Tibial artery (tissue), 4 donors: ENCODE results near the gene PSAPL1.

Experiments
- DNase-seq, 2 donors: peaks; one replicate each; pipeline ENCODE4 v3.0.0-alpha.2; 2019
- H3K27ac ChIP-seq, 2 donors: fragments of 200-600 bp; sonication (generic) in 1 of 2; 1 replicate in 1 of 2; 2 replicates in 1 of 2; pipeline ENCODE4 v1.5.1; 2018 to 2019; ENCODE audit warnings: mild to moderate bottlenecking in 1 of 2
- H3K27me3 ChIP-seq, 2 donors: fragments of 200-600 bp; sonication (generic) in 1 of 2; one replicate each; pipeline versions ENCODE4 v1.5.1 to v1.6.0; 2016 to 2019
- H3K36me3 ChIP-seq, 3 donors: fragments of 200-600 bp; sonication (generic) in 2 of 3; one replicate each; pipeline ENCODE4 v1.5.1; 2016 to 2019; ENCODE audit warnings: mild to moderate bottlenecking in 2 of 3
- H3K4me1 ChIP-seq, 4 donors: fragments of 200-600 bp; sonication (generic) in 2 of 4; 1 replicate in 3 of 4; 2 replicates in 1 of 4; pipeline ENCODE4 v1.5.1; 2016 to 2019
- H3K4me3 ChIP-seq, 2 donors: fragments of 200-600 bp; sonication (generic) in 1 of 2; 1 replicate in 1 of 2; 2 replicates in 1 of 2; pipeline ENCODE4 v1.5.1; 2018 to 2019; ENCODE audit warnings: mild to moderate bottlenecking in 2 of 2
- H3K9me3 ChIP-seq, 3 donors: fragments of 200-600 bp; sonication (generic) in 1 of 3; one replicate each; pipeline ENCODE4 v1.5.1; 2016 to 2019
- intact Hi-C: fragments of 100-400 bp; cut with DNase I; formaldehyde crosslinking; loops from one replicate; pipeline ENCODE4 v1.15.0; 2023; ENCODE audit warnings: low total_unique reads
- TF ChIP-seq, protein P1 (sequence below), 2 experiments: fragments of 200-600 bp in 1 of 2; fragments of 450-650 bp in 1 of 2; IDR thresholded peaks; one replicate each; pipeline ENCODE4 v1.5.1; 2017 to 2019; ENCODE audit warnings: antibody characterized with exemption in 2 of 2, mild to moderate bottlenecking in 1 of 2, moderate library complexity in 1 of 2

Gene PSAPL1

DNA sequence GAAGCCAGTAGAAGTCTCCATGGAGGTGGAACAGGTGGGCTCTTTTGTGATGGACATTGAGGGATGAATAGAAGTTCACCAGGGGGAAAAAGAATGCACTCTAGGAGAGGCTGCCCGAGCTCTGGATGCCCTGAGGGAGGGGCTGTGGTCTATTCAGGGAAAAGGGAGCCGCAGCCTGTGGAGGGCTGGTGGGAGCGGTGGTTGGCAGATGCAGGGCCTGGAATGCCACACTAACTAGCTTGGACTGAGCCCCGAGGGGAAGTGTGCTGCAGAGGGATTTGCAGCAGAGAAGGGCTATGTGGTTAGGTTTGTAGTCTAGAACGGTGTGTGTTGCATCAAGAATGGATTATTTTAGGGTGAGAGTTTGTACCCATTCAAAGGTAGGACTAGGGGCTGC, 29.5 kb upstream of the PSAPL1 start:
- Histone ChIP-seq H3K4me3 (no peak overlapping the region), H3K27me3 (no peaks in the 10 kb centered on the region), H3K36me3 (no peaks in the 10 kb centered on the region), H3K9me3 (peaks cover 0 to 16% (median 4%) of the 10 kb centered on the region in 3 donors), H3K4me1 (no peaks in the 10 kb centered on the region), H3K27ac (no peak overlapping the region)
- intact Hi-C loops = no loop called here
- TF ChIP-seq, protein P1, sequence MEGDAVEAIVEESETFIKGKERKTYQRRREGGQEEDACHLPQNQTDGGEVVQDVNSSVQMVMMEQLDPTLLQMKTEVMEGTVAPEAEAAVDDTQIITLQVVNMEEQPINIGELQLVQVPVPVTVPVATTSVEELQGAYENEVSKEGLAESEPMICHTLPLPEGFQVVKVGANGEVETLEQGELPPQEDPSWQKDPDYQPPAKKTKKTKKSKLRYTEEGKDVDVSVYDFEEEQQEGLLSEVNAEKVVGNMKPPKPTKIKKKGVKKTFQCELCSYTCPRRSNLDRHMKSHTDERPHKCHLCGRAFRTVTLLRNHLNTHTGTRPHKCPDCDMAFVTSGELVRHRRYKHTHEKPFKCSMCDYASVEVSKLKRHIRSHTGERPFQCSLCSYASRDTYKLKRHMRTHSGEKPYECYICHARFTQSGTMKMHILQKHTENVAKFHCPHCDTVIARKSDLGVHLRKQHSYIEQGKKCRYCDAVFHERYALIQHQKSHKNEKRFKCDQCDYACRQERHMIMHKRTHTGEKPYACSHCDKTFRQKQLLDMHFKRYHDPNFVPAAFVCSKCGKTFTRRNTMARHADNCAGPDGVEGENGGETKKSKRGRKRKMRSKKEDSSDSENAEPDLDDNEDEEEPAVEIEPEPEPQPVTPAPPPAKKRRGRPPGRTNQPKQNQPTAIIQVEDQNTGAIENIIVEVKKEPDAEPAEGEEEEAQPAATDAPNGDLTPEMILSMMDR (IDR thresholded peaks at IDR 0.05) = no peak
- no peak for DNase-seq

DNA sequence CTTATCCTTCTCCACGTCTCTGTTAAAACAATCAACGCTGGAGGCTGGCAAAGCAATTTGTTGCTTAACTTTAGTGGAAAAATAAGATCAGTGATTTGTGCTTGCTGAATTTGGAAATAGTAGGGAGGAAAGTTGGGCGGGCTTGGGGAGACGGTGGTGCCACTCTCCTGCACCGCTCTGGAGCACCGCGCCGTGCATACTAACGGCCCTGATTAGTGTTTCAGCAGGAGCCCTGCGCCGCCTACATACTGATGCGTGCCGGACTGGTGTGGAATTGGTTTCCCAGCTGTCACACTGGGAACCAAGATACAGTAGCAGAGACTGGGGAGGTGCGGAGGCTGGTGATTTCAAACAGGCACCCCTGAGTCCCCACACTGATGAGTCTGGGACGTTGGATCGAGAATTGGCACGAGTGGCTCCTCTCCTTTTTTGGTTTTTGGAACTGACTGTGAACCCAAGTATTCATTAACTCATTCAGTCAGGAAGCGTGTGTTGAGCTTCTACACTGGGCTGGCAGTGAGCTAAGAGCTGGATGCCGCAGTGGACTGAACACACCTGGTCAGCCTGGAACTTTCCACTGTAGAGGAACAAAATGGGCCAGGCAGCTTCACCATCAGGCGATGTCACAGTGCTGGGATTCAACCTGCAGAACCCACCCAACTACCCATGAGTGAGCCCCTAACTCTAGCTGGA, 29.0 kb upstream of the PSAPL1 start:
- TF ChIP-seq, protein P1 (IDR thresholded peaks at IDR 0.05) = no peak
- H3K36me3 ChIP-seq = no peaks in the 10 kb centered on the region
- H3K27me3 ChIP-seq = no peaks in the 10 kb centered on the region
- H3K4me1 ChIP-seq = no peaks in the 10 kb centered on the region
- intact Hi-C loops = no loop called here
- H3K4me3 ChIP-seq = no peak overlapping the region
- DNase-seq = no peak
- no peak overlapping the region for H3K27ac ChIP-seq
- peaks cover 0 to 16% (median 4%) of the 10 kb centered on the region in 3 donors for H3K9me3 ChIP-seq

DNA sequence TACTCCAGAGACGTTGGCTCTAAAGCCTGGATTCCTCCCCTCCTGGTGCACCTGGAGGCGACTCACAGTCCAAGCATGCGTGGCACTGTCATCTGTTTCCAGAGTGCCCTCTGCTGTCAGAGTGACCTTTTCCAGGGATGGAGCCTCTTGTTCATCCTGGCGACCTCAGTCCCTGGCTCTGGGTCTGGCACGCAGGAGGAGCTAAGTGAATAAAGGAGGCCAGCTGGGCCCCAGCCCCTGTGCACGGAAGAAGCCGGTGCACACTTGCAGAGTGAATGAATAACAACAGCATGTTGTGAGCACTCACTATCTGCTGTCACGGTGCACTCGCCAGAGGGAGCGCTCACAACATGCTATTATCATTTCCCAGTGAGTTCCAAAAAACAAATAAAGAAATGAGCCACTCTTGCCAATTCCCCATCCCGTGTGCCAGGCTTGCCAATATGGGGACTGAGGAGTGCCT, 27.8 kb upstream of the PSAPL1 start:
- DNase-seq = no peak
- no peaks in the 10 kb centered on the region for H3K27me3 ChIP-seq

DNA sequence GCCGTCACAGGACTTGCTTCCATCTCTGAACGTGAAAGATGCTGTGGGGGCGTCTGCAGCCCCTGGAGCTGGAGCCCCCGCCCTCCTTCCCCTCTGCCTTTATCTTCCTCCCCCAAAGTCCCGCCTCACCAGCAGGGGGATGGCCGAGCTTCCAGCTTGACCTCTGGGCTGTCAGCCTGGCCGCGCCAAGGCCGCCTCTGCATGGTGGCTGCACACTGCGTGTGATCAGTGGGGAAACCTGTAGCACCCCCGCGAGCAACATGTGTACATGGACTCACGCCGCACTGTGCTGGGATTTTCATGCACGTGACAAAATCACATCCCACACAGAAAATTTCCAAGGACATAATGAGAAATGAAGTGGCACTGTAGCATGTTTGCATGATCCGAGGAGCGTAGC, 26.5 kb upstream of the PSAPL1 start:
- TF ChIP-seq, protein P1 (IDR thresholded peaks at IDR 0.05) = no peak
- Histone ChIP-seq H3K27me3 (no peaks in the 10 kb centered on the region), H3K36me3 (no peaks in the 10 kb centered on the region), H3K4me3 (no peak overlapping the region), H3K9me3 (peaks cover 0 to 10% (median 4%) of the 10 kb centered on the region in 3 donors), H3K27ac (no peak overlapping the region), H3K4me1 (no peaks in the 10 kb centered on the region)
- intact Hi-C loops = no loop called here
- DNase-seq = no peak

More for the DNA sequence above, 27.8 kb upstream of the PSAPL1 start:
- H3K9me3 ChIP-seq = peaks cover 0 to 16% (median 4%) of the 10 kb centered on the region in 3 donors
- TF ChIP-seq, protein P1 (IDR thresholded peaks at IDR 0.05) = no peak
- H3K4me1 ChIP-seq = no peaks in the 10 kb centered on the region
- H3K4me3 ChIP-seq = no peak overlapping the region
- no peaks in the 10 kb centered on the region for H3K36me3 ChIP-seq
- intact Hi-C loops = no loop called here
- no peak overlapping the region for H3K27ac ChIP-seq

DNA sequence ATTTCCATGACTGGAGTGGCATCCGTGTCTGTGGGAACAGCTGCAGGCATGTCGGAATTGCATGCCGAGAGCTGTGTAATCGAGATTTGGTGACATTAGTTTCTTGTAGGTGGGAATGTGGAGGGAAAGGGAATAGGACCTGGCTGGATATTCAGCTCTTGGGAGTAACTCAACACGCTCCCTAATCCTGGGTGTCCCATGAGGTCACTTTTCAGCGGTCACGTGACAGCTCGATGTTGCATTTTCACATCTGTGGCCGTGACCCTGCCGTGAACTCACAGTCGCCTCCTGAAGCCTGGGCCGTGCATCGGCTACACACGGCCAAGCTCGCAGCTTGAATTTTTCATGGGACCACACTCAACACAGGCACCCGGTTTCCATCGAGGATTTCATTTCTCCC, 25.8 kb upstream of the PSAPL1 start:
- no peaks in the 10 kb centered on the region for H3K36me3 ChIP-seq
- TF ChIP-seq, protein P1 (IDR thresholded peaks at IDR 0.05) = no peak
- no peaks in the 10 kb centered on the region for H3K27me3 ChIP-seq
- no peak overlapping the region for H3K4me3 ChIP-seq
- no peak overlapping the region for H3K27ac ChIP-seq
- no peak for DNase-seq
- peaks cover 0 to 3% (median 0%) of the 10 kb centered on the region in 3 donors for H3K9me3 ChIP-seq
- intact Hi-C loops = no loop called here
- H3K4me1 ChIP-seq = no peaks in the 10 kb centered on the region
